Germinal center (tissue), 1 donor: Measurements from ENCODE around the gene WDR4.
A peak's percentile ranks its signal among the peaks of the same experiment; 100 is the strongest.
"Not testable (repeated sequence)": the region's sequence is repeated elsewhere in the genome, so short reads cannot be mapped to it uniquely, and the experiment has no call there.

Source experiments
- DNase-seq: peaks from one replicate; pipeline ENCODE4 v3.0.0; 2012; ENCODE audit warnings: mixed read lengths, low spot score

The WDR4 gene

DNA sequence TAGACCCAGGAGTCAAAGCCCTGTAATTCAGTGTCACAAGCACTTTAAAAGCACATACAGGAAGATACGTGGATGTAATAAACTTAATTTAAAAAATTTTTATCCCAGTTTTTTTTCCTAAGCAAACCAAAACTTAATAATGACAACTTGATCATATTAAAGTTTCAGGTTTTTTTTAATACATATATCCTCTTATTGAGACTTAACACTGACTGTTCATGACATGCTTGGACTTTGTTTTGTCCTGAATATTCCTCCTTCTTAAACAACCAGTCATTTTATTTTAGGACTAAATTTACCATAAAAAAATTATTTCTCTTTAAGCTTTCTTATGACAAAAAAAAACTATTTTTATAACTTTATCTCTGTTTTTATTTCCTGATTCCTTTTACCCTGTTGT lies 64.1 kb downstream of the WDR4 start:
- no peak for DNase-seq

DNA sequence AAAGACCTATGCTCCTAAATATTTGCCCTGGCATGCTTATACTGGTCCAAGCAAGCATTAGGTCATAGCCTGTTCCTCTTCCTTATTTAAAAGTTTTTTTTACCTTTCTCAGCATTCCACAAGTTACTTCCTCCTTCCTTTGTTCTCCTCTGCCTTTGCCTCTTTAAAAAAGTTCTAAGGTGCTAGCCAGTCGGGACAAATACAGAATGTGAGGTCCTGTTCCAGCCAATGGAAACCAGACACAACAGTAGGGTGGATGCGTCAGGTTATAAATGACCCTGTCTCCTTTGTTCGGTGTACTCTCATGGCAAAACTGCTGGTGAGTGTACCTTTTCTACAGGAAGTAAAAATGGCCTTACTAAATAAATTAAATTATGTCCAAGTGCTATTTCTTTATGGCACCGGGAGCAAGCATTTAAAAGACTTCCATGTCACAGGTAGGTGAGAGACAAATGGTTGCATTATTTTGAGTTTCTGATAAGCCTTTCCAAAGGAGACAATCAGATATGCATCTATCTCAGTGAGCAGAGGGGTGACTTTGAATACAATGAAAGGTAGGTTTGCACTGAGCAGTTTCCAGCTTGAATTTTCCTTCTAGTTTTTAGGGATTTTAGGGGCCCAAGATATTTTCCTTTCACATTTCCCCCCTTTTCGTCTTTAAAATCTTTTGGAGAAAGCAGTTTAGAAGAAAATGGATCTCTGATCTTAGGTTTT lies 66.7 kb downstream of the WDR4 start:
- not testable (repeated sequence) for DNase-seq

DNA sequence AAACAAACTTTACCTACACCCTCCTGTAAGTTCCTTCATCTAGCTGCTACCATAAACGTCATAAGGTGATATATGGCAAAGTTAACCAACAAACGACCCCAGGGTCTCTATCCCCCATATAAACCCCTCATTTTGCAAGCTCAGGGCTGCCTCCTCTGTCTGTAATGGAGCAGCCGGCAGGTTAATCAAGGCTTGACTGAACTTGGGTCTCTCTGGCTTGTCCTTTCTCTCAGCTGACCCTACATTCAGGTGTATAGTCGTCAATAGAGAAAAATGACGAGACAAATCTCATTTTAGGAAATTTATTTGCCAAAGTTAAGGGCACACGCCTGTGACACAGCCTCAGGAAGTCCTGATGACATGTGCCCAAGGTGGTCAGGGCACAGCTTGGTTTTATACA lies 67.4 kb downstream of the WDR4 start:
- no peak for DNase-seq

DNA sequence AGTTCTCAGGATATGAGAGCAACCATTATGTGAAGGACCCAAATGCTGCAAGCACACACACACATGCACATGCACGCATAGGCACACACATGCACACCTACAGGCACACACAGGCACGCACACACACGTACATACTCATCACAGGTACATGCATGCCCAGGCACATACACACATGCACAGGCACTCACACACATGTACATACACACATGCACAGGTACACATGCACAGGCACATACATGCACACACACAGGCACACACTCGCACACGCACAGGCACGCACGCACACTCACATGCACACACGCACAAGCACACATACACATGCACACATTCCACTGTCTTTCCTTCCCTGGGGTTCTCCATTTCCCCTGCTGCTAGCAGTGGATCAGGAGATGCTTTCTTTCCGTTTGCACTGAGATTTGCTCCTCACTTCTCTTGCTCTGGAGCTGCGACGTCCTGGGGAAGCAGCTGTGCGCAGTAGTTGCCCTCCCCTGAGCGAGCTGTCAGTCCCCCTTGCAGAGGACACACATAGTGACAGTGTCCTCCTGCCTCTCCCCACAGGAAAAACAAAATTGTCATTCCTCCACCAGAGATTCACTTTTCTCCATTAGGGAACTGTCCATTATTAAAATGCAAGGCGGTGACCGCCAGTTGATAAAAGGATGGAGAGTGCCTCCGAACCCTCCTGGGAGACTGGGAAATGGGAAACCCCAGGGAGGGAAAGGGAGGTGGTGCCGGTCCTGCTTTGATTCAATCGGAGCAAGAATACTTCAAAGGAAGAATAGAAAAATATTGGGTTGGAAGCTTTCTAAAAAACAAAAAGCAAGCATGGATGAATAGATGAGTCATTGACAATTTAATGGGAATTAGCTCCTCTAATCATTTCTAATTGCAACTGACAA lies 69.5 kb downstream of the WDR4 start:
- DNase-seq: no peak

DNA sequence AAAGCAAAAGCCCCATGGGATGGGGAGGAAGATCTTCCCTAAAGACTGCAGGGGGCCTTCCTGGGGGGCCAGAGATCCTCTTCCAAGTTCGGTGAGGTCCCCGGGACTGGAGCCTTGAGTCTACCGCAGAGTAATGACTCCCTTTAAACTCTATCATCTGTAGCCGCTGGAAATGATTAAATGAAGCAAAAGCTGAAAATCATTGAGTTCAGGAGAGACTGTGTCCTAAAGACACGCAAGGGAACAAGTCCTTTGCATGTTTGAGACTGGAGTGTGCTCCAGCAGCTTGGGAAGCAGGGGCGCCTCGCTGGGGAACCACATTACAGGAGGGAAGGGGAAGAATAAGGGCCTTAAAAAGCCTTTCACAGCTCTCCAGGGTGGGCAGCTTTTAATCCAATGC lies 70.2 kb downstream of the WDR4 start:
- DNase-seq: no peak

DNA sequence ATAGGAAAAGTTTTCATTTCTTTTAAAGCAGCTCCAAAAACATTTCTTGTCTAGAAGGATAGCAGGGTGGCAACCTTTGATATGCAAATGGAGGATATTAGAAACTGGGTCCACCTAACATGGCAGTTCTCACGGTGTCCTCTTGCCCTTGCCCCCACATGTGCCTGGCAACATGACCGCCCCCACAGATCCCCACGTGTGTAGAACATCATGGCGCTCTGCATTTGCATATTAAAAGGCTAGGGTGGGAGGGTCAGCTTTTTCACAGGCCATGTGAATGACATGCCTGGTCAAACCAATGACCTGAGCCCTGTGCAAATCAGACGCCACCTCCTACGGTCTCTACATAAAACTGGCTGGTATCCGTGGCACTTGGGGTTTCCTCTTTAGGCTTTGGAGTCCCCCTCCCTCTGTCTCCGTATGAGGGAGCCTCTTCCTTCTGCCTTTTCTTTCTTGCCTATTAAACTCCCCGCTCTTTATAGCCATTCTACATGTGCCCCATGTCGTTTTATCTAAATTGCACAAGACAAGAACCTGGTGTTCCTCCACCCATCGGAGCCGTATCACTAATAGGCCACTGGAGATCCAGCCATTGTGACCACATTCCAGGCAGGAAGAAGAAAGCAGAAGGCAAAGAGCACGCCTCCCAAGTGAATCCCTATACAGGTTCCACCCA lies 71.3 kb downstream of the WDR4 start:
- DNase-seq: no peak

DNA sequence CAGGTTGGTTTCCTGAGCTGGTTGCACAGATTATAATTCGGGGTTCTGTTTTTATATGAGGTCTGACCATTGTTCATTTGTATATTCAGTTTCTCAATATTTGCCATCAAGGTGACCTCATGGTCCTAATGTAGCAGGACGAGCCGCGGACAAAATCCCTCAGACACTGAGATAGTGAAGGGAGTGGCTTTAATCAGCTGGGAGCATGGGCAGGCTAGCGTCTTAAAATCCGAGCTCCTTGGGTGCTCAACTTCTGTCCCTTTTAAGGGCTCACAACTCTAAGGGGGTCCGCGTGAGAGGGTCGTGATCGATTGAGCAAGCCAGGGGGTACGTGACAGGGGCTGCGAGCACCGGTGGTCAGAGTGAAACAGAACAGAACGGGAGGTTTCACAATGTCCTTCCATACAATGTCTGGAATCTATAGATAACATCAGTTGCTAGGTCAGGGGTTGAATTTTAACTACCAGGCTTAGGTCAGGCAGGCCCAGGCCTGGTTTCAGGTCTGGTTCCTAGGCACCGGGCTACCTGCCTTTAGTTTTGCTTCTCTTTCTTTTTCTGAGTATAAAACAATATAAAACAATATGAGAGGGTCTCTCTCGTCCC lies 71.9 kb downstream of the WDR4 start:
- DNase-seq: not testable (repeated sequence)

DNA sequence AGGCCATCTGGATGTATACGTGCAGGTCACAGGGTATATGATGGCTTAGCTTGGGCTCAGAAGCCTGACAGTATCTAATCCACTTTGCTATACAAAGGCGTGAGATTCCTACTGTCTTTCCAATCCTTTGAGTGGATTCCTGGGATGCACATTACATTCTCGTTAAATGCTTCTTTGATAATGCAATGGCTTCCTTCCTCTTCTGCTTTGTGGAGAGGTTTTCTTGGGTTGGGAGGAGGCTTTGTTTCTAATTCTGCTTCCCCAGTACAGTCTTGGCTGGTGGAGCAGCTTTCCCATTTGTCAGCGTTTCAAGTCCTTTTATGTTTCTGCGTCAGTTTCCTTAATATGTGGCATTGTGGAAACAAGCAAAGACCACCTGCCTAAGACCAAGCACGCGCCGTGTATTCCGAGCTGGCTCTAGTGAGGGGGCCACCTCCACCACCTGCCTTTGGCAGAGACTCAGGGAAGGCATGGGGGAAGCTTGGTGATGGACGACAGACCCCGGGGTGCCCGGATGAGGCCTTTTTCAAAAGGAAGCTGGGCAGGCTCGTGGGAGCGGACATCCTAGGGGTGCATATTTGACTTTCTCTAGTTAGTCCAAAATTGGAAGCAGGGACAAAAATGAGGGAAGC lies 72.7 kb downstream of the WDR4 start:
- no peak for DNase-seq

DNA sequence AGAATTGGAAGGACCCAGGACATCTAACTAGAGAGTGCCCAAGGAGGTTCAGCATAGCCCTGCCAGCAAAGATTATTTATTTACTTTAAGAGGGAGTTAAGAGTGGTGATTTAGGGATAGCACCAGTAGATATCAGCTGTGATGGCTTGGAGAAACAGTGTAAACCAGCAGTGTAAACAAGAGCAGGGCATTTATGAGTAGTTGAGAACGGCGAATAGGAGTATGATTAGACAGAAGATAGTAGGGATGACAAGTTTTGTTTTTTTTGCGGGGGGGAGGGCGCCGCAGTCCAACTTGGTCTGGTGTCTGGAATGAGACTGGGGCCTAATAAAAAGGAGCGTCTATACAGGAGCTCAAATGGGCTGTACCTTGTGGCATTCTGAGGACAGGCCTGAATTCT lies 77.7 kb downstream of the WDR4 start:
- not testable (repeated sequence) for DNase-seq

DNA sequence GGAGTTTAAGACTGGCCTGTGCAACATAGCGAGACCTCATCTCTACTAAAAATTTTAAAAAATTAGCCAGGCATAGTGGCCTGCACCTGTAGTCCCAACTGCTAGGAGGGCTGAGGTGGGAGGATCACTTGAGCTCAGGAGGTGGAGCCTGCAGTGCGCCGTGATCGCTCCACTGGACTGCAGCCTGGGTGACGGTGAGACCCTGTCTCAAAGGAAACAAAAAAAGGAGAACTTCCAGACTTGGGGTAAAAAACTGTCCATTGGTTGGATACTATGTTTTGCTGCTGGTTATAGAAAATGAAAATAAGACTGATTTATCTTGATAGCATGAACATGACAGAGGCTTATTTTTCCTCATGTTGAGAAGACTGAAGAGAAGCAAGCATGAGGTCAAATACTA lies 79.4 kb downstream of the WDR4 start:
- peak; percentile 52 for DNase-seq

DNA sequence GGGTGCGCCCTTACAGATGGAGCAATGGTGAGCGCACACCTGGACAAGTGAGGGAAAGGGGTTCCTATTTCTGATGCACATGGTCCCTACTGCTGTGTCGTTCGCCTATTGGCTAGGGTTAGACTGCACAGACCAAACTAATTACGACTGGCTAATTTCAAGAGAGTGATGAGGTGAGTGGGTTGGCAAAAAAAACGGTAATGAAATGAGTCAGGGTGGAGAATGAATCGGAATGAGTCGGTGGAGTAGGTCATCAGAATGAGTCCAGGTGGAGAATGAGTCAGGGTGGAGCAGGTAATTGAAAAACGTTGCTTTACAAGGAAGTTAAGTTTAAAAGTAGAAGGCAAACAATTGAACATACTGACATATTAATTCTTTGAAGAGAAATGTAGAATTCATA lies 79.8 kb downstream of the WDR4 start:
- DNase-seq: no peak
